Smooth muscle cell of the brain vasculature (primary cell): Measurements from ENCODE around the gene KLRC2.
"Not testable (repeated sequence)": the region's sequence is repeated elsewhere in the genome, so short reads cannot be mapped to it uniquely, and the experiment has no call there.

Experiments
- DNase-seq: peaks from one replicate; pipeline ENCODE4 v3.0.0-alpha.2; 2012; ENCODE audit warnings: low read depth, low spot score

Gene KLRC2

DNA sequence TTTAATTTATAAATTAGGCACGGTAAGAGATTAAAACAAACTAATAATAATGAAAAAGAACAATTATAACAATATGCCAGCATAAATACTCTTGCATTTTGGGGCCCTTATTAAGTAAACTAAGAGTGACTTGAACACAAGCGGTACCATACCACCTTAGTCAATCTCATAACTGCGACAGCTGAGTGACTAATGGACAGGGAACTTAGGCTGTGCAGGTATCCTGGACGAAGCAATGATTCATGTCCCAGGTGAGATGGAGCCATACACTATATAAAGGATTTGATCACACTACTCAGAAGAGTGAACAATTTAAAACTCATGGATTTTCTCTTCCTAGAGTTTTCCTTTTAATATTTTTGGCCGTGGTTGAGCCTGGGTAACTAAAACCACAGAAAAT lies 30.5 kb downstream of the KLRC2 start:
- no peak for DNase-seq

DNA sequence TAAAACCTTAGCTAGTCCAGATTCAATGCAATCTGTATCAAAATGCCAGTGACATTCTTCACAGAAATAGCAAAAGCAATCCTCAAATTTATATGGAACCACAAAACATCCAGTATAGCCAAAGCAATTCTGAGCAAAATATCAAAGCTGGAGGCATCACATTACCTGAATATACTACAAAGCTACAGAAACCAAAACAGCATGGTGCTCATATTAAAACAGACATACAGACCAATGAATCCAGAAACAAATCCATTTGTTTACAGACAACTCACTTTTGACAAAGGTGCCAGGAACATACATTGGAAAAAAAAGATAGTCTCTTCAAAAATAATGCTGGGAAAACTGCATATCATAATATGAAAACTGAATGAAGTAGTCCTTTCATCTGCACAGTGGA lies 31.0 kb downstream of the KLRC2 start:
- no peak for DNase-seq

DNA sequence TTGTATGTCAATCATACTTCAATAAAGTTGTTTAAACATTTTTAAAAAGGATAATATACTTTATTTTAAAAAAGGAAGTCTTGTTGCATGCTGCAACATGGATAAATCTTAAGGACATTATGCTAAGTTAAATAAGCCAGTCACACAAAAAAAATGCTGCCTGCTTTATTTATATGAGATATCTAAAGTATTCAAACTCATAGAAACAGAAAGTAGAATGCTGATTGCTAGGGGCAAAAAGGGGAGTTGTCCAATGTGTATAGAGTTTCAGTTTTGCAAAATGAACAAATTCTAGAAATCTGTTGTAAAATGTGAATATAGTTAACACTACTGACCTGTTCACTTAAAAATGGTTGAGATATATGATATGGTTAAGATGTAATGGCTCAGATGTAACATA lies 35.0 kb downstream of the KLRC2 start:
- DNase-seq = no peak

DNA sequence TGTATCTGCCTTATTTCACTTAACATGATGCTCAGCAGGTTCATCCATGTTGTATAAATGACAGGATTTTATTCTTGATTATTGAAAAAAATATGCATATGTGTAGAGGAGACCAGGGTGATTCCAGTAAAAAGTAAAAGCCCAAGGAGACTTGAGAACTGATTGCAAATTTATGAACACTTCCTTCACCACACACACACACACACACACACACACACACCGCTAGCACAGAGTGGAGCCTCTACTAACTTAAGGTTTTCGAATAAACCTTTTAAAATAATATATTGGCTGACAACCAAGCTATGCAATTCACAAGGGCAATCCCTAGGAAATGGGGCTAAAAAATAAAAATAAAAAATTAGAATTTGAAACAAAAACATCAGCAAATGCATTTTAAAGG lies 37.6 kb downstream of the KLRC2 start:
- DNase-seq = no peak

DNA sequence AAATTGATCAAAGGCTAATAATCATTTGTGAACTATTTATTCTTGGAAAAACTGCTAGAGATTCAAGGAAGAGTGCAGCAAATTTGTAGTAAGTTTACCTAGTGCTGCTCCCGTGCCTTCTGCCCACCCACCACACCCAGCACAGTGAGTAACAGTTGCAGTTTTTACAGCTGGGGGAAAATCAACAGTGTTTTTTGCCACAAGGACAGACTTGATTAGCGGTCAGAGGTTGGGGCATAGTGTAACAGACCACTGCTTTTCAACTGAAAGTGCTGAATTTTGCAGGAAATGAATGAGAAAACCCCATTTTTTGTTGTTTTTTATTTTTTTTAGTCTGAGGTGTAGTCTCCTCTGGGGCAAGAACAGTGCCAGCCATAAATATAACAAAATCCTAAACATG lies 38.5 kb downstream of the KLRC2 start:
- no peak for DNase-seq

DNA sequence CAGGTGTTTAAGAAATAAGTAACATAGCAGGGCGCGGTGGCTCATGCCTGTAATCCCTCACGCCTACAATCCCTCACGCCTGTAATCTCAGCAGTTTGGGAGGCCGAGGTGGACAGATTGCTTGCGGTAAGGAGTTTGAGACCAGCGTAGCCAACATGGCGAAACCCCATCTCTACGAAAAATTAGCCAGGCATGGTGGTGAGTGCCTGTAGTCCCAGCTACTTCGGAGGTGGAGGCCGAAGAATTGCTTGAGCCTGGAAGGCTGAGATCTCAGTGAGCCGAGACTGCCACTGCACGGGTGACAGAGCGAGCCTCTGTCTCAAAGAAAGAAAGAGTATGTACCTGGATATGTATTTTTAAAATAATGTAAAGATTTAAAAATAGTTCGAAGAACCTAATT lies 39.6 kb downstream of the KLRC2 start:
- DNase-seq = not testable (repeated sequence)

DNA sequence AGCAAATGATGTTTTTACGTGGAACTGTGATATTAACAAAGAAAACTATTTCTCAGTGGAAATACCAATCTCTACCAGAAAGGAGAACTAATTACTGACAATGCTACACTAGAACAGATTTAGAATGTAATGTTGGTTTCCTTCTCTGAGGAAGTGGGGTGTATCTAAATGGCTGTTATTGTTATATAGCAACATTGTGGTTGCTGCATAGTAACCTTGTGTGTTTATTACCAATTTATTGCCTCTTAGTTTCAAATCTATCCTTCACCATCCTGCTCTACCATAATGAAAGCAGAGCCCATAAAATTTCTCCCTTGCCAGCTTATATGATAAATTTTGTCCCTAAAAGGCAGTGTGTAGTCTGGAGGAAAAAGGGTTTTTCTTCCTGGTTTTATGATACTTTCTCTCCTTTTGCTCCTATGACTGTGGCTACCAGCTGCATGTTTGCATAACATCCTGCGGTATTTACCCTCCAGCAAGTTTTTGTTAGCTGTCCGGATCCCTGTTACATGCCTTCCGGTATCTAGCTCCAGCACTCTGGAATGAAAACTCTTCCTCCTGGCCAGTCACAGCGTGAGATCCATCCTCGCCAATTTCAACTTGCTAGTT lies 40.3 kb downstream of the KLRC2 start:
- DNase-seq = peak; percentile 84

DNA sequence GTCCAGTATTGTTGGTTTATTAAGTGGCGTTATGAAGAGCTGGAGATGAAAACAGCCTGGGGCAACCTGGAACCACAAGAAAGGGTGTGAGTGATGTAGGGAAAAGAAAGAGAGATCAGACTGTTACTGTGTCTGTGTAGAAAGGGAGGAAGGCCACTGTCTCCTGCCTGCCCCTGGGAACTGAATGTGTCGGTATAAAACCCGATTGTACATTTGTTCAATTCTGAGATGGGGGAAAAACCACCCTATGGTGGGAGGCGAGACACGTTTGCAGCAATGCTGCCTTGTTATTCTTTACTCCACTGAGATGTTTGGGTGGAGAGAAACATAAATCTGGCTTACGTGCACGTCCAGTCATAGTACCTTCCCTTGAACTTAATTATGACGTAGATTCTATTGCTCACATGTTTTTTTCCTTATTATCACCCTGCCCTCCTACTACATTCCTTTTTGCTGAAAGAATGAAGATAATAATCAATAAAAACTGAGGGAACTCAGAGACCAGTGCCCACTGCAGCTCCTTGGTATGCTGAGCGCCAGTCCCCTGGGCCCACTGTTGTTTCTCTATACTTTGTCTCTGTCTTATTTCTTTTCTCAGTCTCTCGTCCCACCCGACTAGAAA lies 41.2 kb downstream of the KLRC2 start:
- DNase-seq = not testable (repeated sequence)

DNA sequence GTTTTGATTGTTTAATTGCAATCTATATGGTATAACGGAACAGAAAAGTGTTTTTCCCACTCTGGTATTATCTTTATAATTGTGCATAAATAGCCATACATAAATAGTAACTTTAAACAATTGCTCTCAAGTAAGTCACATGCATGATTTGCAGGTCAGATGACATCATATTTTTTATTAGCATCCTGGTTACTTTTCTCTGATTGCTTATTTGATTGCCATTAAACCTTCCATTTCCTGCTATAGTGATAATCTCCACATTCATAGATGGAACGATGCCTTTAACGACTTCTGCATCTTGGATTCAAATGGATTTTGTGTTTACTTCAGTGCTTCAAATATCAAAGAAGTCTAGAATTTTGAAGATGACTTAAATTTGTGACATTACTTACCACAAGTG lies 42.5 kb downstream of the KLRC2 start:
- no peak for DNase-seq

DNA sequence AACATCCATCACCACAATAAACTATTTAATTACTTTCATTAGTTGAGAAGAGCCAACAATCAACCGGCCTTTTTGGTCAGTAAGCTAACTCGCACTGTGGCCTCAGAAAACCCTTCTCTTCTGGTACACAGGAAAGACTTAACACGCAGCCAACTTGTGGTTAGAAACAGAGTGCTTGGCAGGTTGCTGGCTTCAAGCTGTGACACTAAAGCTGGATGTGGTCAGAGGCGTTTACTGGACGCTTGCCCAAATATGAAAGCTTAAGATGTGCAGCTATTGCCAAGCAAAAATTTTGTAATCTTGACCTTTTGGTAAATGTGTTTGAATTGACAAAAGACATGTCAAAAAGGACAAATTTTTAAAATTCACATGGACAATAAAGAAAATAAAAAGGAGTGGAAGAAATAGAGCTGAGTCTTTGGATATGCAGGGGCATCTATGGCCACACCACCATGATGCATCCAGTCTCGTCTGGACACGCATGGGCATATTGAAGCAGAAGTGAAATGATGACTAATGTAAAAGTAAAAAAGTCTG lies 43.3 kb downstream of the KLRC2 start:
- DNase-seq = peak; percentile 99

DNA sequence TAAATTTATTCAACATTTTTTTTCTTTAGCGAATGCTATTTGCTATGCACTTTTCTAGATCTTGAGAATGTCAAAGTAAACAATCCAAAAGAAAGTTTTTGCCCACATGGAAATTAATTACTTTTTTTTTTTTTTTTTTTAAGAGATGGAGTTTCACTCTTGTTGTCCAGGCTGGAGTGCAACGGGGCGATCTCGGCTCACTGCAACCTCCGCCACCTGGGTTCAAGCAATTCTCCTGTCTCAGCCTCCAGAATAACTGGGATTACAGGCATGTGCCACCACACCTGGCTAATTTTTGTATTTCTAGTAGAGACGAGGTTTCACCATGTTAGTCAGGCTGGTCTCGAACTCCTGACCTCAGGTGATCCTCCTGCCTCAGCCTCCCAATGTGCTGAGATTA lies 44.8 kb downstream of the KLRC2 start:
- DNase-seq = not testable (repeated sequence)

DNA sequence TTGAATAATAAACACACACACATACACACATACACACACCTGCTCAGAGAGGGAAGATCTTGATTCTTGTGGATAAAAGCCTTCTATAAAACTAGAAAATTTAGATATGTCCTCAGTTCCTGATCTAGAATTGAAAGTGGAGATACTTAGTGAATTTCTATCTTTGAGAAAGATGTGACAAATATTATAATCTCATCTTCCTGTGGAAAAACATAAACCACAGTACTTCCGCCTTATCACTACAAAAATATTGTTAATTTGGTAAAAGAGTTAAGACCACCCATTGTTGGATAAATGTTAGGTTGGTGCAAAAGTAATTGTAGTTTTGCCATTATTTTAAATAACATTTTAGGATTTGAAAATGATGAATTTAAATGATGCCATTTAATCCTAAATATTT lies 45.9 kb downstream of the KLRC2 start, which contains the start of gene KLRK1:
KLRK1 (minus strand) TSS at position 138 of the 400 bp plus-strand sequence. CDS start 1,231 bp downstream, outside the sequence.
- DNase-seq = no peak

DNA sequence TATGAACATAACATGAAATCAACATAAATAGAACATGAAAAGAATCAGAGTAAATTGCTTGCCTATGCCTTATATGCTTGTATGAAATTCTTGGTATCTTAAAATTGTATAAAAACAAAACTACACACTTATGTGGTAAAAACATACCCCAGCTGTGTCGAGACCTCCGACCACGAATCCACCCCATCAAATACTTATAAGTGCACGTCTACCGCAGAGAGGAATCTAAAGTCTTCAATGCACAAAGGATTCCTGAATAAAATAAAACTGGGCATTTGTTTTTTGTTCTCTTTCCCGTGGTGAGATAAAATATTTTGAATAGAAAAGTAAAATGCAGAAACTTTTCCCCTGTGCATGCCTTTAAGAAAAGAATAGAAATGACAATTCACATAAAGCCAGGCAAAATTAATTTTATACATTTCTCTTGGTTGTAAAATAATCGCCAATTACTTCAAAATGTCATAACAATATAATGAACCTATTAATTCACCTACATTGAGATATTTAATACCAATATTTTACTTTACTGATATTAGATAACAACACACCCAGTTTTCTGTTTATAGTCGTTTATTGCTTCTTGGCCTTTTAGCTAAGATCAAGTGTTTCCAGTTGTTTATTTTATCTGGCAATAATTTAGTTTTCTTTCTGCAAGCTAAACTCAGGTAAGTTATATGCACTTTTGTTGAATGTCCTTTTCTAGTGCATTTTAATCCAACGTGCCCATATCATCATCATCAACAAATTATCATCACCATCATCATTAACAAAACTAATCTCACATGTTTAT lies 47.0 kb downstream of the KLRC2 start:
- peak; percentile 65 for DNase-seq

DNA sequence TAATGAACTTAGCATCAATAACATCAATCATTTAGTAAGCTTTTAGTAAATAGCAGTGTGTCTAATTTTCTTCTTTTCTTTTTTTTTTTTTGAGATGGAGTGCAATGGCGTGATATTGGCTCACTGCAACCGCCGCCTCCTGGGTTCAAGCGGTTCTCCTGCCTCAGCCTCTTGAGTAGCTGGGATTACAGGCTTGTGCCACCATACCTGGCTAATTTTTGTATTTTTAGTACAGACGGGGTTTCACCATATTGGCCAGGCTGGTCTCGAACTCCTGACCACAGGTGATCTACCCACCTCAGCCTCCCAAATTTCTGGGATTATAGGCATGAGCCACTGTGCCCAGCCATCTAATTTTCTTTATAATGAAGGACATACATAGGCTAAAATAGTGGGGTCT lies 48.3 kb downstream of the KLRC2 start:
- DNase-seq = not testable (repeated sequence)

DNA sequence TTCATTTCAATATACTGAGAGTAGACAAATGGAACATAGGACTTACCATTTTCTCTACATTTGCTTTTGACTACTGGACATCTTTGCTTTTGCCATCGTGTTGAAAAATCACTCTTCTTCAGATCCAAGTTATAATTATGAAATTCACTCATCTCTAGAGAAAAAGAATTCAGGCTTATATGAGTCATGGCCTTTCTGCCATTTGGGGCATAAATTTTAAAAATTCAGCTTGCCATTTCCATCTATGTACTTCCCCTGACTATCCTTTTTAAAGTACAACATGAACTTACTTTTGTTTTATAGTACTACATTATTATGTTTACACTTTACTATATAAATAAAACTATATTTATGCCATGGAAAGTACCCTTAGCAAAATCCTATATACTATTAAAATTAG lies 49.0 kb downstream of the KLRC2 start:
- DNase-seq = no peak

DNA sequence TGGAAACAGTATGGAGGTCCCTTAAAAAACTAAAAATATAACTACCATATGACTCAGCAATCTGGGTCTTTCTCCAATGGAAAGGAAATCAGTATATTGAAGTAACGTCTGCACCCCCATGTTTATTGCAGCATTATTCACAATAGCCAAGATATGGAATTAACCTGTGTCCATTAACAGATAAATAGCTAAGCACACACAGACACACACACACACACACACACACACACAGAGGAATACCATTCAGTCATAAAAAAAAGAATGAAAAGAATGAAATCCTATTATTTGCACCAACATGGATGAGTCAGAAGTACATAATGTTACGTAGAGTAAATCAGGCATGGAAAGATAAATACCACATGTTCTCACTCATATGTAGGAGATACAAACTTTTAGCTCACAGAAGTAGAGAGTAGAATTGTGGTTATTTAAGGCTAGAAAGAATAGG lies 50.6 kb downstream of the KLRC2 start:
- DNase-seq = no peak

DNA sequence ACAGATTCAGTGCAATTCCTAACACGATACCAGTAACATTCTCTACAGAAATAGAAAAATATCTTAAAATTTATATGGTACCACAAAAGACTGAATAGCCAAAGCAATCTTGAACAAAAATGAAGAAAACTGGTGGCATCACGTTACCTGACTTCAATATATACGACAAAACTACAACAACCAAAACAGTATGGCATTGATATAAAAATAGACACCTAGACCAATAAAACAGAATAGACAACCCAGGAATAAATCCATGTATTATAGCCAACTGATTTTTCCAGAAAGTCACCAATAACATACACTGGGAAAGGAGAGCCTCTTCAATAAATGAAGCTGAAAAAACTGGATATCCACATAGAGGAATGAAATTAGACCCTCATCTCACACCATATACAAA lies 51.6 kb downstream of the KLRC2 start:
- no peak for DNase-seq

DNA sequence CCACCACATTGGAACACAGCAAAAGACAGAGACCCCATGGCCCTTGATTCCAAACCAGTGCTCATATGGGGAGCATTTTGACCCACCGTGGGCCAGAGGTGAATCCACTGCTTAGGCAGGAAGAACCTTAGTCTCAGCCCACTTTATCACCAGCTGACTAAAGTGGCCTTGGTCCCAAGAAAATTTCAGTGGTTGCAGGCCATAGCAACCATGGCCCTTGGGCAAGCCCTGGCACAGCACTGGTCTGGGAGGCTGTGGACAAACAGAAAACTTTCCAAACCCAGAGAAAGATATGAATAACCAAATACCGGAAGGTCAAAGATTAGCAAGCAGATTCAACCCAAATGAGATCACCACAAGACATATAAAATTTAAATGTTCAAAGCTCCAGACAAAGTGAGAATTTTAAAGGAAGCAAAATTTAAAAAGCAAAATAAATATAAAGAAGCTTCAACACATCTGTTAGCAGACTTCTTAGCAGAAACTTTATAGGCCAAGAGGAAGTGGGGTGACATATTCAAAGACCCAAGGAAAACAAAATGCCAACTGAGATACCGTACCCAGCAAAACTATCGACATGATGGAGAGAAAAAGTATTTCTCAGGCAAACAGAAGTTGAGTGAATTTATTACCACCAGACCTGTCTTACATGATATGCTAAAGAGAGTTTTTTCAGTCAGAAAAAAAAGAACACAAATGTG lies 53.7 kb downstream of the KLRC2 start:
- DNase-seq = no peak
